Measurements from ENCODE around the gene PCDHGB2. TPM values are rescaled to one million over a fixed set of nuclear protein-coding genes. Genes with fewer than 3 reads are reported as not detected.
"Not testable (repeated sequence)": the region's sequence is repeated elsewhere in the genome, so short reads cannot be mapped to it uniquely, and the experiment has no call there.

Gene PCDHGB2
- total RNA-seq, result under 1 TPM; 0.47 to 0.81 TPM
- under 1 TPM in 1 of 3 donors, not detected in 2; 0.06 TPM for polyA plus RNA-seq
- 0 to 1.2 (median 0.37) reads per million in 6 experiments for total RNA-seq

- Mint-ChIP-seq H3K27ac (peak within 1 kb of the TSS in 4 of 10 donors; percentile 48 to 76 (median 62)), H3K4me1 (peaks cover 0 to 6% (median 2%) of the 10 kb centered on the region in 4 donors), H3K27me3 (peaks cover 51 to 98% (median 74%) of the 10 kb centered on the region in 5 donors), H3K4me3 (peak within 1 kb of the TSS; percentile 70 to 89 (median 84)), H3K9me3 (peaks cover 0 to 89% (median 56%) of the 10 kb centered on the region in 9 donors), H3K36me3 (peaks cover 24 to 71% (median 35%) of the 10 kb centered on the region in 3 donors)
- POLR2A ChIA-PET, result no interaction called here
- ATAC-seq, result peak; percentile 39 to 53
- DNase-seq, result peak in 4 of 10 donors; percentile 9 to 25 (median 19)
Observed at GRCh38 chr5:141359790-141360426, at the start of gene PCDHGB2. Gene PCDHGB2 (plus strand): TSS chr5:141359994. CDS start chr5:141360136, 142 bp downstream.

- POLR2A ChIA-PET, result no interaction called here
- Mint-ChIP-seq H3K27ac (no peak overlapping the region), H3K36me3 (peaks cover 33 to 86% (median 58%) of the 10 kb centered on the region in 3 donors), H3K4me3 (no peak overlapping the region), H3K9me3 (peaks cover 19 to 99% (median 58%) of the 10 kb centered on the region in 9 donors), H3K4me1 (peaks cover 4 to 11% (median 7%) of the 10 kb centered on the region in 4 donors), H3K27me3 (no peaks in the 10 kb centered on the region)
- ATAC-seq (no peak), DNase-seq (no peak)
Observed at GRCh38 chr5:141313711-141314110, 46.1 kb upstream of the PCDHGB2 start.

DNA sequence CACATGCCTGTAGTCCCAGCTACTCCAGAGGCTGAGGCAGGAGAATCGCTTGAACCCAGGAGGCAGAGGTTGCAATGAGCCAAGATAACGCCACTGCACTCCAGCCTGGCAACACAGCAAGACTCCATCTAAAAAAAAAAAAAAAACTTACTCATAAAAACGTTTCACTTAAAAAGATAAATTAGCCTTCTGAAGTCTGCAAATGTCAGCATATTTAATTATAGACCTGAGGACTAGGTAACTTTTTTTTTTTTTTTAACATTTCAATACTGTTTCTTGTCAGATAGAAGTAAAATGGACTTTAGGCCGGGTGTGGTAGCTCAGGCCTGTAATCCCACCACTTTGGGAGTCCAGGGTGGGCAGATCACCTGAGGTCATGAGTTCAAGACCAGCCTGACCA, 42.8 kb upstream of the PCDHGB2 start:
- POLR2A ChIA-PET, result interaction anchor here (0.7 kb wide), 1 partner anchor 755 kb away, joined by 5 read pairs; no protein-coding TSS in a partner anchor
- not testable (repeated sequence) for H3K27me3 Mint-ChIP-seq, ATAC-seq, DNase-seq, H3K4me3 Mint-ChIP-seq
- peaks cover 42 to 92% (median 65%) of the 10 kb centered on the region in 3 donors for H3K36me3 Mint-ChIP-seq
- H3K4me1 Mint-ChIP-seq, result peaks cover 20 to 36% (median 29%) of the 10 kb centered on the region in 4 donors
- peak overlapping the region in 1 of 10 donors; percentile 9 for H3K27ac Mint-ChIP-seq
- H3K9me3 Mint-ChIP-seq, result peaks cover 18 to 99% (median 67%) of the 10 kb centered on the region in 9 donors

GRCh38 chr5:141319202-141319601, 40.6 kb upstream of the PCDHGB2 start:
- H3K4me1 Mint-ChIP-seq, result peaks cover 20 to 36% (median 29%) of the 10 kb centered on the region in 4 donors
- peaks cover 0 to 1% (median 0%) of the 10 kb centered on the region in 5 donors for H3K27me3 Mint-ChIP-seq
- peaks cover 36 to 81% (median 48%) of the 10 kb centered on the region in 3 donors for H3K36me3 Mint-ChIP-seq
- peak overlapping the region in 9 of 10 donors; percentile 29 to 100 (median 97) for H3K4me3 Mint-ChIP-seq
- ATAC-seq (no peak), DNase-seq (no peak)
- H3K9me3 Mint-ChIP-seq, result peaks cover 17 to 90% (median 57%) of the 10 kb centered on the region in 9 donors
- H3K27ac Mint-ChIP-seq, result peak overlapping the region in 3 of 10 donors; percentile 11 to 100 (median 14)
- POLR2A ChIA-PET, result interaction anchor here (0.6 to 1.9 kb wide), 3 partner anchors 59 to 318 kb away, joined by 4 to 9 read pairs (median 5); partner anchors contain the start of genes HDAC3 and RELL2

DNA sequence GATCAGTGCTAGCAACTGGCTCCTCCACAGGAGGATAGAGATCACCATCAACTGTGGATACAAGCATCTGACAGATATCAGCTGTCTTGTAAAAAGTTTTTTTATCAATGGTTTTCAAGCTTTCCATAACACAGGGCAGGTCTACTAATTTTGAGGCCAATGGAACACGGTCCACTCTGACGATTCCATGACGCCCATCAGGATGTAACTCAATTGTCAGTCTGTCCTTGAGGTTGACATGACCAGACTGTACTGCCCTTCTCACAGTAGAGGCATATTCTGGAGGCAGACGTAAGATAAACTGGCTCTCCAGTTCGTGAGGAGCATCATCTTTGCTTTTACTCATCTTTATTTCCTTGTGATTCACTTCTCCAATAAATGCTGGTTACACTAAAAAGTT, 40.1 kb upstream of the PCDHGB2 start:
- POLR2A ChIA-PET, result interaction anchor here (0.6 to 1.9 kb wide), 13 partner anchors 60 to 772 kb away, joined by 4 to 13 read pairs (median 5); partner anchors contain the start of genes DIAPH1, EIF4EBP3, HDAC3 and IK
- Mint-ChIP-seq H3K9me3 (peaks cover 12 to 87% (median 54%) of the 10 kb centered on the region in 9 donors), H3K4me1 (peaks cover 20 to 36% (median 29%) of the 10 kb centered on the region in 4 donors), H3K36me3 (peaks cover 36 to 79% (median 43%) of the 10 kb centered on the region in 3 donors), H3K4me3 (peak overlapping the region; percentile 92 to 100 (median 98)), H3K27ac (peak overlapping the region in 7 of 10 donors; percentile 97 to 100 (median 99)), H3K27me3 (peaks cover 0 to 2% (median 1%) of the 10 kb centered on the region in 5 donors)
- ATAC-seq (no peak), DNase-seq (no peak)

GRCh38 chr5:141320225-141321169, 39.3 kb upstream of the PCDHGB2 start, which contains the start of gene TAF7:
Gene TAF7 (minus strand): TSS chr5:141320784. CDS start chr5:141320044, 740 bp downstream.
- Mint-ChIP-seq H3K4me1 (peaks cover 20 to 31% (median 28%) of the 10 kb centered on the region in 4 donors), H3K36me3 (peaks cover 28 to 71% (median 35%) of the 10 kb centered on the region in 3 donors), H3K9me3 (peaks cover 4 to 81% (median 48%) of the 10 kb centered on the region in 9 donors), H3K4me3 (peak within 1 kb of the TSS; percentile 92 to 100 (median 98)), H3K27ac (peak within 1 kb of the TSS; percentile 97 to 100 (median 99)), H3K27me3 (peaks cover 0 to 4% (median 1%) of the 10 kb centered on the region in 5 donors)
- ATAC-seq (peak; percentile 88 to 89), DNase-seq (peak; percentile 86 to 96 (median 90))
- POLR2A ChIA-PET, result interaction anchor here (0.6 to 1.9 kb wide), 18 partner anchors 8 to 773 kb away, joined by 3 to 13 read pairs (median 5); partner anchors contain the start of genes DIAPH1, EIF4EBP3, HDAC3 and IK

- POLR2A ChIA-PET, result no interaction called here
- Mint-ChIP-seq H3K27ac (peak overlapping the region in 2 of 10 donors; percentile 58 to 72), H3K27me3 (peaks cover 0 to 17% (median 11%) of the 10 kb centered on the region in 5 donors), H3K36me3 (peaks cover 22 to 57% (median 43%) of the 10 kb centered on the region in 3 donors), H3K4me1 (peaks cover 28 to 39% (median 33%) of the 10 kb centered on the region in 4 donors), H3K4me3 (peak overlapping the region in 3 of 10 donors; percentile 9 to 96 (median 94)), H3K9me3 (peaks cover 0 to 78% (median 48%) of the 10 kb centered on the region in 9 donors)
- DNase-seq, result no peak
- no peak for ATAC-seq
Observed at GRCh38 chr5:141322261-141322660, 37.5 kb upstream of the PCDHGB2 start.

DNA sequence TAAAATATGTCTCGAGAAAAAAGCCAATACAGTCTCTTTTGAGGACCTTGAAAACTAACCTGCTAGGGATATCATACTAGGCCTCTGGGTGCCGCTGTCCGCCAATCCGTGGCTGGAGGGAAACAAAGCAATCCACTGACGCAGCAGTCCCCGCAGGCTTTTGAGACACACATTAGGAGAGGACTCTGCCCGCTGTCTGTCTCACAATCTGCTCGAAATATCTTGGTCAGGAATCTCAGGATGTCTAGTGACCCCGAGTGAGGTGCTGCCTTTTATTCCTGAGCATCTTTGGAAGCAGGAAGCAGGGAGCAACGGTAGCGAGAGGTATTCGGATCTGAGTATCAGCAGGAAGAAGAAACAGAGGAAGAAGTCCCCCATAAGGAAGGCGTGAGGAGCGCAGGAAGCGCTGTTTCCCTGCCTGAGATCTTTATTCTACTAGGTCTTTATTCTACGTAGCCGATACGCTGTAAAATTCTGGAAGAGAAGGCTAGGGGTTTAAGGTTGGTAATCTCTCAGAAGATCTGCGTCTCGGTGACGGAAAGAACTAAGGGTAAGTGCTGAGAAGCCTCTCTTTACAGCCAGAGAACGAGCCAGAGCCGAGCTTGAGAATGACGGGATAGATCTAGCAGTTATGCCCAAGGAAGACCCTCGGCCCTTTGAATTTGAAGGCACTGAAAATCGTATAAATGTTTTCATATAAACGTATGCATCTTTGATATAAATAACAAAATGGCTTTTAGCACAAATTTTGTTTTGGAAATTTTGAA, 33.5 kb upstream of the PCDHGB2 start:
- POLR2A ChIA-PET, result interaction anchor here (0.7 kb wide), 1 partner anchor 1344 kb away, joined by 5 read pairs; no protein-coding TSS in a partner anchor
- peaks cover 8 to 48% (median 41%) of the 10 kb centered on the region in 5 donors for H3K27me3 Mint-ChIP-seq
- H3K36me3 Mint-ChIP-seq, result peaks cover 2 to 49% (median 42%) of the 10 kb centered on the region in 3 donors
- H3K4me3 Mint-ChIP-seq, result peak overlapping the region; percentile 84 to 98 (median 93)
- H3K4me1 Mint-ChIP-seq, result peaks cover 6 to 8% (median 7%) of the 10 kb centered on the region in 4 donors
- H3K27ac Mint-ChIP-seq, result peak overlapping the region; percentile 51 to 93 (median 88)
- peaks cover 9 to 76% (median 28%) of the 10 kb centered on the region in 9 donors for H3K9me3 Mint-ChIP-seq
- DNase-seq (peak in 9 of 10 donors; percentile 50 to 81 (median 66)), ATAC-seq (peak; percentile 96 to 97)

DNA sequence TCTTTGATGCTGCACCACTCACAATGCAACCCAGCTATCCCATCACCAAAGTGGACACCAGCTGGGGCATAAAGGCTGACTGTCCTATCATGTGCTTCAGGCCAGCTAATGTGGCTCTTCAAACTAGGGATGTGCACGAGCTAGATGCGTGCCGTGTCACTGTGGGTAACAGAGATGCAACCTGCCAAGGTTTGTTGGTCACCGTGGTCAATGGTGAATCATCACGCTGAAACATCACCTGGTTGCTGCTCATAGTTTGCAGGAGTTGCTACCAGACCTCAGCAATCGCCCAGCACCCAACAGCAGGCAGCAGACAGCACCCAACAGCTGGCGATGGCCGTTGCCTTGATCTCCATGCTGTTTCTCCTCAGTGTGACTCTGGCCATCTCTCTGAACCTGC, 31.6 kb upstream of the PCDHGB2 start:
- no peak for DNase-seq
- POLR2A ChIA-PET, result interaction anchor here (0.5 to 0.8 kb wide), 2 partner anchors 11 to 184 kb away, joined by 3 to 6 read pairs; no protein-coding TSS in a partner anchor
- no peak for ATAC-seq
- Mint-ChIP-seq H3K36me3 (peaks cover 9 to 53% (median 48%) of the 10 kb centered on the region in 3 donors), H3K27me3 (peaks cover 13 to 66% (median 58%) of the 10 kb centered on the region in 5 donors), H3K4me3 (no peak overlapping the region), H3K27ac (no peak overlapping the region), H3K9me3 (peaks cover 5 to 75% (median 36%) of the 10 kb centered on the region in 9 donors), H3K4me1 (peaks cover 6 to 8% (median 7%) of the 10 kb centered on the region in 4 donors)

GRCh38 chr5:141330299-141331080, 29.3 kb upstream of the PCDHGB2 start, which contains the start of gene PCDHGA1:
Gene PCDHGA1 (plus strand): TSS chr5:141330514.
- peak in 1 of 2 donors; percentile 45 for ATAC-seq
- H3K36me3 Mint-ChIP-seq, result peaks cover 13 to 71% (median 60%) of the 10 kb centered on the region in 3 donors
- H3K9me3 Mint-ChIP-seq, result peaks cover 17 to 89% (median 49%) of the 10 kb centered on the region in 9 donors
- H3K27me3 Mint-ChIP-seq, result peaks cover 24 to 88% (median 73%) of the 10 kb centered on the region in 5 donors
- no peak within 1 kb of the TSS for H3K27ac Mint-ChIP-seq
- H3K4me1 Mint-ChIP-seq, result peaks cover 6 to 9% (median 7%) of the 10 kb centered on the region in 4 donors
- peak within 1 kb of the TSS in 5 of 10 donors; percentile 5 to 53 (median 24) for H3K4me3 Mint-ChIP-seq
- DNase-seq, result peak in 1 of 10 donors; percentile 20
- POLR2A ChIA-PET, result no interaction called here

Data from naive thymus-derived CD8-positive, alpha-beta T cell (primary cell).